K562 (cell line): ENCODE measurements around the gene MUSTN1.

Experiments used
- CTCF ChIP-seq, 3 experiments: IDR thresholded peaks in 2 of 3; conservative IDR thresholded peaks in 1 of 3; 2 replicates each; pipeline ENCODE4 v1.5.1; 2011 to 2012; ENCODE audit warnings: low read length in 3 of 3, mild to moderate bottlenecking in 3 of 3, control low read depth in 2 of 3, improper control_type of control experiment in 1 of 3, inconsistent platforms in 1 of 3, low read depth in 1 of 3, mixed read lengths in 1 of 3, moderate library complexity in 1 of 3; ENCODE audit not compliant: insufficient read depth in 2 of 3
- FOXP1 ChIP-seq: sonication (generic); formaldehyde crosslinking; IDR thresholded peaks from 2 replicates; pipeline ENCODE4 v1.8.0; 2022; ENCODE audit warnings: mild to moderate bottlenecking, missing genetic modification reagents
- HBP1 ChIP-seq: fragments of 450-650 bp; formaldehyde crosslinking; IDR thresholded peaks from 2 replicates; pipeline ENCODE4 v1.4.0; 2022; ENCODE audit warnings: missing genetic modification characterization
- TAF7 ChIP-seq: fragments of 450-650 bp; IDR thresholded peaks from 2 replicates; pipeline ENCODE4 v1.6.1; 2016; ENCODE audit warnings: missing genetic modification characterization, missing compliant biosample characterization
- ZNF511 ChIP-seq: sonication (generic); formaldehyde crosslinking; IDR thresholded peaks from 2 replicates; pipeline ENCODE4 v1.8.0; 2022; ENCODE audit warnings: mild to moderate bottlenecking, missing genetic modification reagents

GRCh38 chr3:52822363-52822762 is 12.5 kb downstream of the MUSTN1 start:
- TF ChIP-seq FOXP1 (CRISPR knock-in tag) (no peak), TAF7 (tag) (no peak), ZNF511 (CRISPR knock-in tag) (no peak), CTCF (IDR thresholded peaks at IDR 0.05 in 2 of 3, conservative IDR thresholded peaks at IDR 0.05 in 1 of 3; ENCODE audit: insufficient read depth in 2 of 3, low read depth in 1 of 3, low read length in 3 of 3) (no peak), HBP1 (CRISPR knock-in tag) (no peak)
